ENCODE measurements around the gene ALDH1B1.

The ALDH1B1 gene

GRCh38 chr9:38417003-38417945 lies 24.8 kb downstream of the ALDH1B1 start:
- no peak for DNase-seq

DNA sequence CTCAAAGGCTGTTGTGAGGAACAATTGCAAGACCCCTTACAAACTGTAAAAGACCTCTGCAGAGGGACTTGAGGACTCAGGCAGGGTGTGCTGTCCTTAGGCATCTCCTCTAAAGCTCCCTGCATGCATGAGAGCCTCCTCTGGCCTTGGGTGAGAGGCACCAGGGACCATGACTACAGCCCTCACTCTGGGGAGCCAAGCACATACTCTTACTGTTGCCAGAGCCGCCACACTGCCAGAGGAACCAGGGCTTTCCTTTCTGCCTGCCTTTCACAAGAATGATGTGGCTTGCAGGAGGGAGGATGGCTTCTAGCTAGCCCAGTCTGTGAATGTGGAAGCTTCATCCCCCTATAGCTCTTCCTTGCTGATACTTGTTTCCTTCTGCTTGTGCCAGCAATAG lies 25.9 kb downstream of the ALDH1B1 start:
- no peak for DNase-seq

- DNase-seq, result no peak
Measured at GRCh38 chr9:38419181-38419580, 26.7 kb downstream of the ALDH1B1 start.

DNA sequence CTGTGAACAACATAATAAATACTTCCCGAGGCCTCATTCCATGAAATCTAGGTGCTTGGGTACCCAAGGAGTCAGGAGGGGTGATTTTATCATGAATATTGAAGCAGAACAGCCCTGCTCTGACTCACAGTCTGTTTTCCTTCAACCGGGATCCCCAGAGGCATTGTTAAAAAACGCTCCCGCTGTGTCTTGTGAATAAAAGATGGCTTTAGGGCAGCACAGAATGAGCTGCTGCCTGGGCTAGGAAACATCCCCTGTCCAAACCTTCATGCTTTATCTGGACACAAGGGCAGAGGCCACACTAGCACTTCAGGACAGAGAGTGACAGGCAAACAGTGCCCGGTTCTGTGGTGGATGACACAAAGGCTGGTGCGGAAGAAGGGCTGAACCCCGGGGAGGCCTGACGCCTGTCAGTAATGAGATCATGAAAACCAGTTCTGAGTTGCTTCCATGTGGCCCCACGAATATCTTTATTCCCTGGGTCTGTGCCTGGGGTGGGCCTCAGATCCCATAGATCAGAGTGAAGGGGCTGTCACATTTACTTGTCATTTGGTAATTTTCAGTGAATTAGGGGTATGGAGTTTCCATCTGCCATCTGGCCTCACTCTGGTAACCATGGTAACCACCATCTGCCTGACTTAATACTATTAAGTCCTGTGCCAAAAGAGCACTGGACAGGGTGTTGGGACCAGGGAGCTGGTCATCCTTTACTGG lies 29.2 kb downstream of the ALDH1B1 start:
- peak; percentile 78 for DNase-seq

DNA sequence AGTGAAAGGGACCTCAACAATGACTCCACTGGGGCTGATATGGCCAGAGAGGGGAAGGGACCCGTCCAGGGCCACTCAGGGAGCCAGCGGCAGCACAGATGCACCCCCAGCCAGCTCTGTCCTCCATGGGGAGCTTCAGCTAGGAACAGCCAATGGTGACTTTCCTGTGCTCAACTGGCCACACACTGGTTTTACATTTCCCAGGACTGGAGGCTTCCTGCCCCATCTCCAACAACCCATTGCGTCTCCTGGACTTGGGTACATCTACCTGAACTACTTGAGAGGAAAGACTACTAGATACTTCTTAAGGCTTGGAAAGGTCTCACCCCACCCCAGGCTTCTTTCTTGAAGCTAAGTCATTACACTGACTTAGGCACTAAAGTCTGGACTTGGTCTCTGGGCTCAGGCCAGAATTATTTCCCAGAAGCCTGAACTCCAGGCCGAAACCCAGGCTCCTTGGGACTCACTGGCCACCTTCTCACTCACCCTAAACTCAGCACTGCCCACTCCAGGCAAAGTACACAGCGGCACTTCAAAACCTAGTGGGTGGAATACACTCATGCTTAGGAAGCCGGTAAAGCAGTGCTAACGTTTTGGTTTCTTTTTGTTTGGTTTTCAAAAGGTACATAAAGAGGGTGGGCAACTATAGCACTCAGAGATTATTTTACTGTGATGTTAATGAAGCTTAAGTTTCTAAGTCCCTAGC lies 30.2 kb downstream of the ALDH1B1 start:
- DNase-seq, result no peak

GRCh38 chr9:38423273-38423972 lies 30.9 kb downstream of the ALDH1B1 start:
- no peak for DNase-seq

- peak; percentile 10 for DNase-seq
Measured at GRCh38 chr9:38423973-38424843, 31.7 kb downstream of the ALDH1B1 start, which contains the start of gene IGFBPL1. Gene IGFBPL1, minus strand, starts transcription at chr9:38424454. Its CDS starts 30 bp downstream, at chr9:38424424.

GRCh38 chr9:38424918-38425317 lies 32.4 kb downstream of the ALDH1B1 start:
- DNase-seq, result no peak

- DNase-seq, result no peak
Measured at GRCh38 chr9:38428062-38428461, 35.6 kb downstream of the ALDH1B1 start.

DNA sequence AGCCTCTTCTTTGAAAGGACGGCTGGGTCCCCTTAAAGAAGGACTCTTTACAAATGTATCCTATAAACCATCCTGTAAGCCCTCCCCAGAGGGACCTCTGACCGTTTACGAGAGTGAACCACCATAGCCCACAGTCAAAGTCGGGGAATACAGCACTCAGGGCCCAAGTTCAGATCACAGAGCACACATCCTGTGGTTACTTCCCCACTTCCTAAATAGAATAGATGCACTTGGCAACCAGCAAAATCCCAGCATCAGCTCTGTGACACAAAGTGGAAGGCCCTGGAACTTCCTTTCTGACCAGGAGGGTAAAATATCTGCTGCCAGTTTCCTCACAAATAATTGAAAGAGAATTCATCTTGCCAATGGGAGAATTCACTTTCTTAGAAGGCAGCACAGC lies 38.6 kb downstream of the ALDH1B1 start:
- DNase-seq, result no peak

DNA sequence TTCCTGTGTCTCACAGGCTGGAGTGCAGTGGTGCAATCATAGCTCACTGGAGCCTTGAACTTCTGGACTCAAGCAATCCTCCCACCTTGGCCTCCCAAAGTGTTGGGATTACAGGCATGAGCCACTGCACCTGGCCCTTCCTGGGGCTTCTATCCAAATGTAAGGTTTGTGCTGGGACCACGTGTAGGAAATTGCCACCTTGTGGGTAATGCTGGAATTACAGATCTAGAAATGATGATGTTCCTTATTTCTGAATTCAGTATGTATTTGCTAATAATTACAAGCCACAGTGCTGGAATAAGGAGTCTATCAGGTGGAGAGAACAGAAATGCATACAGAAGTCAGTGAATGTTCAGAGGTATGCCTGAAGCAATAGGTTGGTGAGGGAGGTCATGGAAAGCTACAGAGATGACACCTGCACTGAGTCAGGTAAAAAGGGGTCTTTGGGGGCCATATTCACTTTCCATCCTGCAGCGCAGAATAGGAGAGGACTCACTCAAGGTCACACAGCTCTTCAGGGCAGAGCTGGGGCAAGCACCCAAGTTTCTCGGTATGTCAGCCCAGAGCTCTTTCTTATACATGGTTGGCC lies 40.5 kb downstream of the ALDH1B1 start:
- peak; percentile 31 for DNase-seq

DNA sequence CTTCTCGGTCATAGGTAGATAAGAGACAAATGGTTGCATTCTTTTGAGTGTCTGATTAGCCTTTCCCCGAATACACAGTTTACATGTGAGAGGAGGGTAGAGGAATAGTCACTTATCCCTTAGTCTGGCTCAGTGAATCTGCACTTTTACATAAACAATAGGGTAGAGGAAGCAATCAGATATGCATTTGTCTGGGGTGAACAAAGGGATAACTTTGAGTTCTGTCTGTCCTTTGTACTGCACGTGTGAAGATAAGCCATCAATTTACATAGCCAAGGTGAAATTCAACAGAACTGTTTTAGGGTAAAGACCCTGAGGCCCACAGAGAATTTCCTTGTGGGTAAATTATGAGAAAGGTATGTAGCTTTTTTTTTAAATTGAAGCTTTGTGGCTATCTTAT lies 41.9 kb downstream of the ALDH1B1 start:
- no peak for DNase-seq

GRCh38 chr9:38434853-38435252 lies 42.4 kb downstream of the ALDH1B1 start:
- DNase-seq, result no peak

DNA sequence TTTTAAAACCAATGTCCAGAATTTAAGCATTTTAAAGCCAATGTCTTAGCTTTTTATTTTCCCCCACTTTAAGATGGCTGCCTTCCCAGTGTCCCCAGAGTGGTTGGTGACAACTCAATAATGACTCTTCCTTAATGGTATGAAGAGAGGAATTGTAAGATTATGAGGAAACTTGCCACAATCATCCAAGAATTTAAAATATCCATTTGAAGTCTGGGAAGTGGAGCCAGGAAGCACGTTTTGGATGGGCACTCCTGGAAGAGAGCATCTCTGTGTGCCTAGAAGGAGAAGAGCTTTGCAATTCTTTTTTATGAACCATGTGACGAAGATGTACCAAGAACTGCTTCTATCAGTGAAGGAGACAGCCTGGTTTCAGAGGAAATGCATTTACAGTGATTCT lies 43.0 kb downstream of the ALDH1B1 start:
- no peak for DNase-seq

DNA sequence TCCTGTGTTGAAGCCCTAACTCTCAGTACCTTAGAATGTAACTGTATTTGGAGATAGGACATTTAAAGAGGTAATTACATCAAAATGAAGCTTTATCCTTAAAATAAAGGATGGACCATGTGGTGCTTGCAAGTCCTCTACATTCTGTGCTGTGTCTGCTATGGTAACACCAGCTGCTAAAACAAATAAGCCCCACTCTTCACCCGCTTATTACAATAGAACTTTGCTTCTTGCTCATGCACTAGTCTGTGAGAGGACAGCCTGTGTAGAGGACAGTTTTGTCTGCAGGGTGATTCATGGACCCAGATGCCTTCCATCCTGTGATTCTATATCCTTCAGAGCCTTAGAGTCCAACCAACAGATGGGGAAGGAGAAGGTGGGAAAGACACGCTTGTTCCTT lies 44.2 kb downstream of the ALDH1B1 start:
- no peak for DNase-seq

DNA sequence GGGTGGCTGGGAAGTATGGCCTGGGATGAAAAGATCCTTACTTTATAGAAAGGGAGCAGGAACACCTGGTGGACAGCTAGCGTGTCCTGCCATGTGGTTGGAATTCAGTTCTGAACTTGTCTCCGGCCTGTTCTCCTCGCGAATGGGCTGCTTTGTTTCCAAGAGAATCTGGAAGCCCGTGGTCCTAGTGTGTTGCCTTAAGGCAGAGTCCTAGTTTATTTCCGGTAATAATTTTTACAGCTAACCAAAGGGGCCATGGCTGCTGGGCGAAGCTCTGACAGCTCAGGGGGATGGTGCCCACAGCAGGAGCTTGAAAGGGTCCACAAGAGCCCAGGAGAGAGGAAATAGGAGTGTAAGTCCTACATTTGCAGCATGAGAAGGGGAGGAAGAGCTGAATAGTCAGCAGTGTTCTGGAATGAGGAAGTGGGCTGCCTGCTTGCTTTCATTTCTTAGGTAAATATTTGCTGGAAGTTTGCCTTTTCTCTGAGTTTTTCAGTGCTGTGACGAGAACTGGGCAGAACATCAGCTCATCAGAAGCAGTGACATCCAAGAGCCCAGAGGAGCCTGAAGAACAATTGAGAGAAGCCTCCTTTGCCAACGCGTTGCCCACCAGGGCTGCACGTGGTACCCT lies 44.8 kb downstream of the ALDH1B1 start:
- DNase-seq, result no peak

- no peak for DNase-seq
Measured at GRCh38 chr9:38439291-38439915, 46.9 kb downstream of the ALDH1B1 start.

DNA sequence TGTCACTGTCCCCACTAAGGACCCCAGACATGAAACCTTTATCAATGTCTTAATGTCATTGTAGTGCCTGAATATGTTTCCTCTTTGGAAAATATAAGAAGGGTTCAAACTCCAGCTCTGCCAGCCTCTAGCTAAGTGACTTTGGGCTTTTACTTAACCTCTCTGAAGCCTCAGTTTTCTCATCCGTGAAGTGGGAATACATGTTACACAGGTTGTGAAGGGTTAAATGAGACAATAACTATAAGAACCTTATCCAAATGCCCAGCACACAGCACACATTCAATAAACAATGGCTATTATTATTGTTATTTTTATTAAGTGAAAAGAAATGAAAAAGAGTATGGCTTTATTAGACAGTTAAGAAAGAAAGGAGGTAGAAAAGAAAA lies 47.4 kb downstream of the ALDH1B1 start:
- DNase-seq, result no peak

DNA sequence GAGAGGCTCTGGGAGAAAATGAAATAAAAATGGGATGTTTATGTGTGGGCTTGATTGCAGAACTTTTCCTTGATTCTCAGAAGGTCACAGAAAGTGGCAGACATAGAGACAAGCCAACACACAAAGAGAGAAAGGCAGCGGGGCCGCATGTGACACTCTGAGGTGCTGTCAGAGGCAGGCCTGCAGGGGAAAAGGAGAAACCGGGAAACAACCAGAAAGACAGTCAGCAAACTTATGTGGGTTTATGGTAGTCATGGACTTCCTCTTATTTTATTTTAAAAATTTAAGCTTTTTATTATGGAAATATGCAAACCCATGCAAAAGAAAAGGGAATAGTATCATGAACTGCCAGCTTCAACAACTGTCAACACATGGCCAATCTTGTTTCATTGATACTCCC lies 48.0 kb downstream of the ALDH1B1 start:
- DNase-seq, result no peak

DNA sequence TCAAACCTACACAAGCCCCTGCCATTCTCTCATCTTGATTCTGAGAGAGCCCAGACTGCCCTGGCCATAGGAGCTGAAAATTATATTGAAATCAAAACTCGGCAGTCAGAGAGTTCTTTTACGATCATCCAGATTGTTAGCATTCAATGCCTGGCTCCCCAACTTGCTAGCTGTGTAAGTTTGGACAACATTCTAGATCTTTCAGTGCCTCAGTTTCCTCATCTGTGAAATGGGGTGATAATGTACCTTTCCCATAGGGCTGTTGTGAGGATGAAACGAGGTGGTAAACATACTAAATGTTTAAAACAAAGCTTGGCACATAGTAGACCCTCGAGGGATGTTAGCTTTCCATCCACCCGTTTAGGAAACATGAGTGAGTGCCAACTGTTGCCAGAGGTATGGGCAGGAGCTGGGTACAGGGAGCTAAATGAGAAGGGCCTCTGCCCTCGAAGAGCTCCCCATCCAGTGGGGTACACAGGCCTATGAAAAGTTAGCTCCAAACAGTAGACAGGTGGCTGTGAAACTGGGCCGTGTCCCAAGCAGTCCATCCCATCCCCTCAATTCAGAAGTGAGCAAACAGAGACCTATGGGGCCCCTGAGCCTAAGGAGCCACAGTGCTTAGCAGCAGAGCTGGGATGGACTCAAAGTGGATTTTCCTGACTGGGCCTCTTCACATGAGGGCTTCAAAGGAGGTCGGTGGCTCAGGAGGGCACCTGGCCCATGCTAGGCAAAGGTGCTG lies 49.0 kb downstream of the ALDH1B1 start:
- DNase-seq, result no peak

Data from NCI-H2227 treated with DMSO at 0.1 percent for 48 hours (cell line).